Esophagus muscularis mucosa (tissue), 4 donors: ENCODE results near the gene CHRM4. TPM values are rescaled to one million over a fixed set of nuclear protein-coding genes. Genes with fewer than 3 reads are reported as not detected.

Source experiments
- DNase-seq: peaks from one replicate; pipeline ENCODE4 v3.0.0-alpha.2; 2017; ENCODE audit errors: extremely low spot score
- H3K27ac ChIP-seq, 4 donors: fragments of 200-600 bp; sonication (generic); replicated peaks in 1 of 4; 1 replicate in 3 of 4; 2 replicates in 1 of 4; pipeline ENCODE4 v1.5.1; 2016 to 2019; ENCODE audit warnings: mild to moderate bottlenecking in 1 of 4
- H3K27me3 ChIP-seq, 4 donors: fragments of 200-600 bp; sonication (generic); one replicate each; pipeline versions ENCODE4 v1.5.1 to v1.6.0; 2016 to 2019
- H3K36me3 ChIP-seq, 4 donors: fragments of 200-600 bp; sonication (generic); one replicate each; pipeline ENCODE4 v1.5.1; 2016 to 2019
- H3K4me1 ChIP-seq, 4 donors: fragments of 200-600 bp; sonication (generic); one replicate each; pipeline ENCODE4 v1.5.1; 2016 to 2019
- H3K4me3 ChIP-seq, 4 donors: fragments of 200-600 bp; sonication (generic); 1 replicate in 2 of 4; 2 replicates in 2 of 4; pipeline ENCODE4 v1.5.1; 2016 to 2019; ENCODE audit warnings: mild to moderate bottlenecking in 4 of 4, moderate library complexity in 1 of 4
- H3K9me3 ChIP-seq, 4 donors: fragments of 200-600 bp; sonication (generic); 1 replicate in 3 of 4; 2 replicates in 1 of 4; pipeline ENCODE4 v1.5.1; 2016 to 2019
- CTCF ChIP-seq, 3 experiments: fragments of 200-600 bp in 2 of 3; fragments of 450-650 bp in 1 of 3; sonication (generic) in 2 of 3; IDR thresholded peaks; one replicate each; pipeline ENCODE4 v1.5.1; 2017 to 2019; ENCODE audit warnings: antibody characterized with exemption in 3 of 3, mild to moderate bottlenecking in 2 of 3, moderate library complexity in 1 of 3
- EP300 ChIP-seq: sonication (generic); formaldehyde crosslinking; IDR thresholded peaks from one replicate; pipeline ENCODE4 v1.6.1; 2017; ENCODE audit warnings: antibody characterized with exemption
- POLR2A ChIP-seq: fragments of 450-650 bp; IDR thresholded peaks from one replicate; pipeline ENCODE4 v1.6.1; 2017; ENCODE audit warnings: antibody characterized with exemption, moderate library complexity, mild to moderate bottlenecking, low read depth
- POLR2AphosphoS5 ChIP-seq, 2 donors: sonication (generic); formaldehyde crosslinking; IDR thresholded peaks; one replicate each; pipeline ENCODE4 v1.6.1; 2017; ENCODE audit warnings: antibody characterized with exemption in 2 of 2
- WGBS: methylation state at CpG from one replicate; pipeline ENCODE4 v1.1.5; 2018; 5-methylcytosine and 5-hydroxymethylcytosine counted together
- intact Hi-C: fragments of 100-400 bp; cut with DNase I; formaldehyde crosslinking; loops from one replicate; pipeline ENCODE4 v1.15.1; 2023
- total RNA-seq, 4 donors: library from RNA; depleted of rRNA; stranded (reverse); fragments of >200 nt; gene quantifications; one replicate each; pipeline versions ENCODE4 v1.1.0 to v1.2.1, GENCODE V29; 2016

CHRM4 gene
- total RNA-seq, 4 donors from 2014 or later = 0.34 to 1.5 (median 1.0) TPM

GRCh38 chr11:46414466-46414796 is 22.9 kb upstream of the CHRM4 start:
- WGBS = 100% methylated on average over 3 of the region's 5 CpGs
- H3K4me3 ChIP-seq = no peak overlapping the region
- no peaks in the 10 kb centered on the region for H3K9me3 ChIP-seq
- TF ChIP-seq CTCF (IDR thresholded peaks at IDR 0.05) = no peak
- no peak for TF ChIP-seq EP300
- no peak for TF ChIP-seq POLR2A
- no peak for TF ChIP-seq POLR2AphosphoS5 (IDR thresholded peaks at IDR 0.05)
- no peaks in the 10 kb centered on the region for H3K27me3 ChIP-seq
- no peaks in the 10 kb centered on the region for H3K4me1 ChIP-seq
- no peak overlapping the region for H3K27ac ChIP-seq
- DNase-seq = no peak
- intact Hi-C loops = no loop called here
- H3K36me3 ChIP-seq = peaks cover 26 to 81% (median 69%) of the 10 kb centered on the region in 4 donors

GRCh38 chr11:46413760-46414465 is 22.3 kb upstream of the CHRM4 start:
- no peak overlapping the region for H3K4me3 ChIP-seq
- peaks cover 30 to 86% (median 74%) of the 10 kb centered on the region in 4 donors for H3K36me3 ChIP-seq
- H3K9me3 ChIP-seq = no peaks in the 10 kb centered on the region
- intact Hi-C loops = no loop called here
- 96% methylated on average over 9 of the region's 9 CpGs for WGBS
- no peak for DNase-seq
- H3K27me3 ChIP-seq = no peaks in the 10 kb centered on the region
- TF ChIP-seq CTCF (IDR thresholded peaks at IDR 0.05) = no peak
- no peak for TF ChIP-seq EP300
- no peak for TF ChIP-seq POLR2A
- TF ChIP-seq POLR2AphosphoS5 (IDR thresholded peaks at IDR 0.05) = no peak
- no peaks in the 10 kb centered on the region for H3K4me1 ChIP-seq
- H3K27ac ChIP-seq = no peak overlapping the region

- no peaks in the 10 kb centered on the region for H3K9me3 ChIP-seq
- peaks cover 38 to 94% (median 78%) of the 10 kb centered on the region in 4 donors for H3K36me3 ChIP-seq
- WGBS = 90% methylated on average over 5 of the region's 5 CpGs
- no peaks in the 10 kb centered on the region for H3K27me3 ChIP-seq
- no peak for TF ChIP-seq CTCF (IDR thresholded peaks at IDR 0.05)
- no peak for DNase-seq
- peaks cover under 1 to 5% (median 3%) of the 10 kb centered on the region in 4 donors for H3K4me1 ChIP-seq
- no peak overlapping the region for H3K4me3 ChIP-seq
- intact Hi-C loops = no loop called here
- no peak overlapping the region for H3K27ac ChIP-seq
Measured at GRCh38 chr11:46410021-46410420, 18.4 kb upstream of the CHRM4 start.

- Histone ChIP-seq H3K27me3 (no peaks in the 10 kb centered on the region), H3K9me3 (no peaks in the 10 kb centered on the region), H3K4me1 (peaks cover 10 to 16% (median 12%) of the 10 kb centered on the region in 4 donors), H3K4me3 (no peak overlapping the region), H3K36me3 (peaks cover 28 to 94% (median 77%) of the 10 kb centered on the region in 4 donors), H3K27ac (no peak overlapping the region)
- no peak for DNase-seq
- 86% methylated on average over 4 of the region's 6 CpGs for WGBS
- intact Hi-C loops = no loop called here
- TF ChIP-seq POLR2AphosphoS5 (IDR thresholded peaks at IDR 0.05) (no peak), POLR2A (no peak), EP300 (no peak), CTCF (IDR thresholded peaks at IDR 0.05) (no peak)
Measured at GRCh38 chr11:46408407-46408986, 16.9 kb upstream of the CHRM4 start.
